PC-3 (cell line): Measurements from ENCODE around the gene TTLL10. TPM values are rescaled to one million over a fixed set of nuclear protein-coding genes. Genes with fewer than 3 reads are reported as not detected.

ENCODE experiments used
- ATAC-seq: fragments of 200-7000 bp; cut with Tn5 transposase; 2 replicates; pipeline ENCODE4 v1.9.1; 2020; ENCODE audit warnings: mild to moderate bottlenecking, moderate library complexity
- BruUV-seq: library from RNA; stranded (reverse); fragments of 400-500 nt; replicated peaks from 2 replicates; lab custom pipeline; 2021; lab: Mats Ljungman, UMichigan
- CTCF ChIA-PET: fragments of 300-600 bp; sonication (Branson Sonifier 250); formaldehyde crosslinking; loops from one replicate; lab custom pipeline; 2022; ENCODE audit warnings: antibody characterized with exemption; lab: Charles Lee
- POLR2A ChIA-PET: fragments of 300-600 bp; sonication (Branson Sonifier 250); formaldehyde crosslinking; loops from one replicate; lab custom pipeline; 2022; ENCODE audit warnings: antibody characterized with exemption; ENCODE audit not compliant: unreplicated experiment; lab: Charles Lee
- DNase-seq: peaks from one replicate; pipeline ENCODE4 v3.0.0-alpha.2; 2015
- H2AFZ ChIP-seq: fragments of 300-600 bp; sonication (generic); 2 replicates; pipeline ENCODE4 v1.6.0; 2016; ENCODE audit warnings: antibody characterized with exemption, low read length
- H3F3A ChIP-seq: fragments of 300-600 bp; sonication (generic); one replicate; pipeline ENCODE4 v1.6.0; 2017; ENCODE audit warnings: antibody characterized with exemption, low read length, control low read depth, mild to moderate bottlenecking; ENCODE audit not compliant: unreplicated experiment
- H3K27ac ChIP-seq: fragments of 300-600 bp; sonication (generic); 2 replicates; pipeline ENCODE4 v1.5.1; 2016; ENCODE audit warnings: mild to moderate bottlenecking, low read length
- H3K27me3 ChIP-seq: fragments of 300-600 bp; sonication (generic); 2 replicates; pipeline ENCODE4 v1.6.1; 2016; ENCODE audit warnings: low read length, mixed read lengths
- H3K36me3 ChIP-seq: fragments of 300-600 bp; sonication (generic); 2 replicates; pipeline ENCODE4 v1.6.1; 2016; ENCODE audit warnings: low read depth, mixed run types, low read length, mixed read lengths
- H3K4me1 ChIP-seq: fragments of 300-600 bp; sonication (generic); 2 replicates; pipeline ENCODE4 v1.5.1; 2016; ENCODE audit warnings: low read length; ENCODE audit not compliant: insufficient read depth
- H3K4me2 ChIP-seq: fragments of 300-600 bp; sonication (generic); 2 replicates; pipeline ENCODE4 v1.6.0; 2016; ENCODE audit warnings: low read length
- H3K4me3 ChIP-seq: fragments of 300-600 bp; sonication (generic); 2 replicates; pipeline ENCODE4 v1.5.1; 2016; ENCODE audit warnings: mild to moderate bottlenecking, low read length, mixed read lengths
- H3K79me2 ChIP-seq: fragments of 300-600 bp; sonication (generic); 2 replicates; pipeline ENCODE4 v1.6.1; 2017; ENCODE audit warnings: low read length, mixed read lengths
- H3K9ac ChIP-seq: fragments of 300-600 bp; sonication (generic); 2 replicates; pipeline ENCODE4 v1.6.0; 2016; ENCODE audit warnings: mild to moderate bottlenecking, low read length
- H3K9me2 ChIP-seq: fragments of 300-600 bp; sonication (generic); replicated peaks from 2 replicates; pipeline ENCODE4 v1.6.1; 2016; ENCODE audit warnings: mixed run types, low read length, mixed read lengths
- H3K9me3 ChIP-seq: fragments of 300-600 bp; sonication (generic); 2 replicates; pipeline ENCODE4 v1.6.1; 2016; ENCODE audit warnings: low read length, mixed read lengths
- H4K20me1 ChIP-seq: fragments of 300-600 bp; sonication (generic); 2 replicates; pipeline ENCODE4 v1.6.1; 2016; ENCODE audit warnings: low read length, mixed read lengths
- CTCF ChIP-seq: fragments of 300-600 bp; sonication (generic); conservative IDR thresholded peaks from 2 replicates; pipeline ENCODE4 v1.5.1; 2017; ENCODE audit warnings: antibody characterized with exemption, low read depth, mild to moderate bottlenecking, low read length
- EZH2 ChIP-seq: fragments of 300-600 bp; sonication (generic); IDR thresholded peaks from one replicate; pipeline ENCODE4 v1.6.1; 2017; ENCODE audit warnings: antibody characterized with exemption, mild to moderate bottlenecking, low read length; ENCODE audit not compliant: unreplicated experiment
- EZH2phosphoT487 ChIP-seq: fragments of 300-600 bp; sonication (generic); IDR thresholded peaks from 2 replicates; pipeline ENCODE4 v1.6.1; 2018; ENCODE audit warnings: mild to moderate bottlenecking, antibody characterized with exemption, low read length, borderline replicate concordance
- intact Hi-C: fragments of 100-400 bp; cut with micrococcal nuclease; formaldehyde crosslinking; loops from 2 replicates; pipeline ENCODE4 v1.9.0; 2023
- total RNA-seq: library from RNA; depleted of rRNA; stranded (reverse); fragments of >200 nt; gene quantifications from 2 replicates; pipeline ENCODE4 v1.2.3, GENCODE V29; 2014

The TTLL10 gene
- total RNA-seq, 1 experiment from 2014 or later: 0.36 TPM

- ATAC-seq (no peak), DNase-seq (no peak)
- peaks cover 16% of the 10 kb centered on the region for H3K4me1 ChIP-seq
- H3K4me2 ChIP-seq: no peak overlapping the region
- no peaks in the 10 kb centered on the region for H3K9me3 ChIP-seq
- H4K20me1 ChIP-seq: no peaks in the 10 kb centered on the region
- intact Hi-C loops: no loop called here
- H3K9me2 ChIP-seq: no peaks in the 10 kb centered on the region
- no peak overlapping the region for H3K27ac ChIP-seq
- H3F3A ChIP-seq: no peaks in the 10 kb centered on the region
- no peak overlapping the region for H3K4me3 ChIP-seq
- ChIA-PET CTCF (no interaction called here), POLR2A (no interaction called here)
- no peaks in the 10 kb centered on the region for H3K27me3 ChIP-seq
- no peak overlapping the region for H3K9ac ChIP-seq
- no TSS peak for BruUV-seq
- H3K36me3 ChIP-seq: no peaks in the 10 kb centered on the region
- no peaks in the 10 kb centered on the region for H3K79me2 ChIP-seq
- no peak overlapping the region for H2AFZ ChIP-seq
- TF ChIP-seq EZH2phosphoT487 (no peak), CTCF (no peak), EZH2 (no peak)
These were observed 45.9 kb upstream of the TTLL10 start for GRCh38 chr1:1127551-1128451.

GRCh38 chr1:1128454-1129139 lies 45.1 kb upstream of the TTLL10 start:
- ATAC-seq (no peak), DNase-seq (no peak)
- CTCF ChIA-PET: no interaction called here
- Histone ChIP-seq H3K4me3 (no peak overlapping the region), H3K36me3 (no peaks in the 10 kb centered on the region), H3K79me2 (no peaks in the 10 kb centered on the region), H3K4me2 (no peak overlapping the region), H3K4me1 (peaks cover 17% of the 10 kb centered on the region), H4K20me1 (no peaks in the 10 kb centered on the region), H3K27me3 (no peaks in the 10 kb centered on the region), H3K9me3 (no peaks in the 10 kb centered on the region), H3K9ac (no peak overlapping the region), H3K27ac (no peak overlapping the region), H3F3A (no peaks in the 10 kb centered on the region), H2AFZ (no peak overlapping the region), H3K9me2 (no peaks in the 10 kb centered on the region)
- BruUV-seq: no TSS peak
- TF ChIP-seq EZH2phosphoT487: no peak
- no peak for TF ChIP-seq CTCF
- no peak for TF ChIP-seq EZH2
- POLR2A ChIA-PET: no interaction called here
- intact Hi-C loops: no loop called here
